GM18519 (cell line): ENCODE results near the gene ABI3.

Source experiments
- ATAC-seq: cut with Tn5 transposase; IDR thresholded peaks from one replicate; pipeline ENCODE4 v1.9.1; 2021; ENCODE audit warnings: mild to moderate bottlenecking, moderate library complexity; ENCODE audit not compliant: unreplicated experiment, low FRiP score

The ABI3 gene

GRCh38 chr17:49196520-49196919, 14.0 kb upstream of the ABI3 start:
- no peak for ATAC-seq

- ATAC-seq, result no peak
Observed at GRCh38 chr17:49197346-49197998, 13.0 kb upstream of the ABI3 start.

- no peak for ATAC-seq
Observed at GRCh38 chr17:49198211-49198610, 12.3 kb upstream of the ABI3 start.

GRCh38 chr17:49200423-49201083, 10.0 kb upstream of the ABI3 start:
- ATAC-seq, result no peak

- no peak for ATAC-seq
Observed at GRCh38 chr17:49201481-49201927, 9.0 kb upstream of the ABI3 start.

- ATAC-seq, result no peak
Observed at GRCh38 chr17:49203796-49204195, 6.7 kb upstream of the ABI3 start.

GRCh38 chr17:49204516-49204915, 6.0 kb upstream of the ABI3 start:
- no peak for ATAC-seq

- no peak for ATAC-seq
Observed at GRCh38 chr17:49209061-49209571, 1.4 kb upstream of the ABI3 start.

GRCh38 chr17:49213399-49213798, 2.9 kb downstream of the ABI3 start:
- ATAC-seq, result no peak

- no peak for ATAC-seq
Observed at GRCh38 chr17:49213847-49214246, 3.3 kb downstream of the ABI3 start.

- no peak for ATAC-seq
Observed at GRCh38 chr17:49214676-49215360, 4.3 kb downstream of the ABI3 start.

- no peak for ATAC-seq
Observed at GRCh38 chr17:49216482-49216881, 6.0 kb downstream of the ABI3 start.

GRCh38 chr17:49216953-49217650, 6.6 kb downstream of the ABI3 start:
- no peak for ATAC-seq

GRCh38 chr17:49217651-49218413, 7.3 kb downstream of the ABI3 start:
- peak; percentile 34 for ATAC-seq

GRCh38 chr17:49218941-49219913, 8.7 kb downstream of the ABI3 start:
- ATAC-seq, result no peak

GRCh38 chr17:49219987-49220386, 9.5 kb downstream of the ABI3 start:
- no peak for ATAC-seq

GRCh38 chr17:49223168-49223516, 12.6 kb downstream of the ABI3 start:
- ATAC-seq, result no peak

GRCh38 chr17:49223517-49224197, 13.2 kb downstream of the ABI3 start:
- ATAC-seq, result no peak
